Measurements from ENCODE around the gene FKBP10. TPM values are rescaled to one million over a fixed set of nuclear protein-coding genes. Genes with fewer than 3 reads are reported as not detected.
A peak's percentile ranks its signal among the peaks of the same experiment; 100 is the strongest.

Gene FKBP10
- total RNA-seq, 3 donors from 2014 or later = 35.9 to 43.3 (median 39.4) TPM

- intact Hi-C loops (cut with DNase I; ENCODE audit: low total_unique reads) = no loop called here
- H3K27ac ChIP-seq = peak overlapping the region; percentile 56 to 81
- H3K9me3 ChIP-seq = no peaks in the 10 kb centered on the region
- no peak for DNase-seq (ENCODE audit: low spot score in 2 of 2)
- peaks cover 3 to 6% of the 10 kb centered on the region in 2 donors for H3K4me1 ChIP-seq
- no peaks in the 10 kb centered on the region for H3K36me3 ChIP-seq
- no peak for TF ChIP-seq POLR2AphosphoS5 (IDR thresholded peaks at IDR 0.05)
- no peak for TF ChIP-seq POLR2A (IDR thresholded peaks at IDR 0.05)
- TF ChIP-seq CTCF (IDR thresholded peaks at IDR 0.05) = no peak
- no peaks in the 10 kb centered on the region for H3K27me3 ChIP-seq
- H3K4me3 ChIP-seq = peak overlapping the region; percentile 67 to 86 (median 79)
Observed at GRCh38 chr17:41813152-41813680, 412 bp downstream of the FKBP10 start.

GRCh38 chr17:41813699-41814124 lies 908 bp downstream of the FKBP10 start:
- no peak for DNase-seq (ENCODE audit: low spot score in 2 of 2)
- Histone ChIP-seq H3K27me3 (no peaks in the 10 kb centered on the region), H3K4me1 (peaks cover 3 to 6% of the 10 kb centered on the region in 2 donors), H3K9me3 (no peaks in the 10 kb centered on the region), H3K36me3 (no peaks in the 10 kb centered on the region), H3K4me3 (peak overlapping the region; percentile 67 to 86 (median 79)), H3K27ac (peak overlapping the region; percentile 56 to 81)
- intact Hi-C loops (cut with DNase I; ENCODE audit: low total_unique reads) = no loop called here
- TF ChIP-seq POLR2AphosphoS5 (IDR thresholded peaks at IDR 0.05) (no peak), POLR2A (IDR thresholded peaks at IDR 0.05) (no peak), CTCF (IDR thresholded peaks at IDR 0.05) (no peak)

GRCh38 chr17:41814195-41814594 lies 1.4 kb downstream of the FKBP10 start:
- intact Hi-C loops (cut with DNase I; ENCODE audit: low total_unique reads) = no loop called here
- Histone ChIP-seq H3K36me3 (no peaks in the 10 kb centered on the region), H3K9me3 (no peaks in the 10 kb centered on the region), H3K4me3 (peak overlapping the region in 1 of 3 donors; percentile 86), H3K4me1 (peaks cover 3 to 6% of the 10 kb centered on the region in 2 donors), H3K27ac (peak overlapping the region in 1 of 2 donors; percentile 56), H3K27me3 (no peaks in the 10 kb centered on the region)
- DNase-seq (ENCODE audit: low spot score in 2 of 2) = no peak
- TF ChIP-seq POLR2A (IDR thresholded peaks at IDR 0.05) = no peak

- intact Hi-C loops (cut with DNase I; ENCODE audit: low total_unique reads) = loop anchor here (5.0 kb wide), 1 partner anchor 1091 kb away; no protein-coding TSS in a partner anchor
- no peaks in the 10 kb centered on the region for H3K36me3 ChIP-seq
- no peak for TF ChIP-seq POLR2AphosphoS5 (IDR thresholded peaks at IDR 0.05)
- no peak for TF ChIP-seq POLR2A (IDR thresholded peaks at IDR 0.05)
- TF ChIP-seq CTCF (IDR thresholded peaks at IDR 0.05) = no peak
Observed at GRCh38 chr17:41816637-41817320, 4.0 kb downstream of the FKBP10 start.

GRCh38 chr17:41818024-41818423 lies 5.2 kb downstream of the FKBP10 start:
- intact Hi-C loops (cut with DNase I; ENCODE audit: low total_unique reads) = loop anchor here (5.0 kb wide), 1 partner anchor 1089 kb away; no protein-coding TSS in a partner anchor
- no peak for TF ChIP-seq POLR2A (IDR thresholded peaks at IDR 0.05)
- H3K4me3 ChIP-seq = no peak overlapping the region
- H3K27me3 ChIP-seq = no peaks in the 10 kb centered on the region
- no peaks in the 10 kb centered on the region for H3K36me3 ChIP-seq
- no peaks in the 10 kb centered on the region for H3K9me3 ChIP-seq
- H3K27ac ChIP-seq = no peak overlapping the region
- no peak for DNase-seq (ENCODE audit: low spot score in 2 of 2)
- no peaks in the 10 kb centered on the region for H3K4me1 ChIP-seq

More at GRCh38 chr17:41816637-41817320, 4.0 kb downstream of the FKBP10 start:
- H3K27me3 ChIP-seq = no peaks in the 10 kb centered on the region
- no peak overlapping the region for H3K27ac ChIP-seq
- H3K4me3 ChIP-seq = no peak overlapping the region
- no peak for DNase-seq (ENCODE audit: low spot score in 2 of 2)
- no peaks in the 10 kb centered on the region for H3K4me1 ChIP-seq
- H3K9me3 ChIP-seq = no peaks in the 10 kb centered on the region

- Histone ChIP-seq H3K36me3 (no peaks in the 10 kb centered on the region), H3K27me3 (no peaks in the 10 kb centered on the region), H3K27ac (no peak overlapping the region), H3K9me3 (no peaks in the 10 kb centered on the region), H3K4me3 (no peak overlapping the region), H3K4me1 (no peaks in the 10 kb centered on the region)
- DNase-seq (ENCODE audit: low spot score in 2 of 2) = no peak
- TF ChIP-seq POLR2A (IDR thresholded peaks at IDR 0.05) (no peak), CTCF (IDR thresholded peaks at IDR 0.05) (no peak), POLR2AphosphoS5 (IDR thresholded peaks at IDR 0.05) (no peak)
- intact Hi-C loops (cut with DNase I; ENCODE audit: low total_unique reads) = no loop called here
Observed at GRCh38 chr17:41821776-41822175, 9.0 kb downstream of the FKBP10 start.

Measured in breast epithelium (tissue), 4 donors.